ENCODE data around the gene KCNG4. TPM values are rescaled to one million over a fixed set of nuclear protein-coding genes. Genes with fewer than 3 reads are reported as not detected.

The KCNG4 gene
- total RNA-seq, 1 experiment from 2014 or later, result not detected

DNA sequence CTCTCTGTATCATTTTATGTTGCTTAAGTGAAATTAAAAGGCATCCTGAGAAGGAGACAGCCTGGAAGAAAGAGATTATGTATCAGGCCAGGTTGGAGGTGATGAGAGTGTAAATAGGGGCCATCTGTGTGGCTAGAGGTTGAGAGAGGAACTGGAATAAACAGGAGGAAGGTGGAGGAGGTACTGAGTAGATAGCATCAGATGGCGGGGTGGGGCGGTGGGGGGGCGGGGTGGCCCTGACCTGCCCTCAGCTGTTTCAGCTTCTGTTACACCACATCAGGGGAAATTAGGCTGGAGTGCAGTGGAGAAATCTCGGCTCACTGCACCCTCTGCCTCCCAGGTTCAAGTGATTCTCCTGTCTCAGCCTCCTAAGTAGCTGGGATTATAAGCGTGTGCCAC, 6.9 kb upstream of the KCNG4 start:
- no peak for DNase-seq
- Histone ChIP-seq H3K4me1 (ENCODE audit: low read length) (no peaks in the 10 kb centered on the region), H3K79me2 (ENCODE audit: low read length) (no peaks in the 10 kb centered on the region), H4K20me1 (ENCODE audit: insufficient read depth, low read depth, low read length) (no peaks in the 10 kb centered on the region), H2AFZ (ENCODE audit: low read length) (no peak overlapping the region), H3K27me3 (ENCODE audit: low read length) (no peaks in the 10 kb centered on the region), H3K9me2 (replicated peaks; ENCODE audit: insufficient read depth, low read length) (no peaks in the 10 kb centered on the region), H3K36me3 (ENCODE audit: insufficient read depth, low read length) (no peaks in the 10 kb centered on the region), H3K4me3 (ENCODE audit: low read length) (no peak overlapping the region), H3K4me2 (ENCODE audit: low read depth, low read length, poor library complexity, severe bottlenecking) (no peak overlapping the region), H3K9me3 (ENCODE audit: low read length) (peaks cover 3% of the 10 kb centered on the region; the same call in 1 of the 2 replicates), H3K27ac (ENCODE audit: low read length) (no peak overlapping the region), H3K9ac (ENCODE audit: low read length) (no peak overlapping the region)

DNA sequence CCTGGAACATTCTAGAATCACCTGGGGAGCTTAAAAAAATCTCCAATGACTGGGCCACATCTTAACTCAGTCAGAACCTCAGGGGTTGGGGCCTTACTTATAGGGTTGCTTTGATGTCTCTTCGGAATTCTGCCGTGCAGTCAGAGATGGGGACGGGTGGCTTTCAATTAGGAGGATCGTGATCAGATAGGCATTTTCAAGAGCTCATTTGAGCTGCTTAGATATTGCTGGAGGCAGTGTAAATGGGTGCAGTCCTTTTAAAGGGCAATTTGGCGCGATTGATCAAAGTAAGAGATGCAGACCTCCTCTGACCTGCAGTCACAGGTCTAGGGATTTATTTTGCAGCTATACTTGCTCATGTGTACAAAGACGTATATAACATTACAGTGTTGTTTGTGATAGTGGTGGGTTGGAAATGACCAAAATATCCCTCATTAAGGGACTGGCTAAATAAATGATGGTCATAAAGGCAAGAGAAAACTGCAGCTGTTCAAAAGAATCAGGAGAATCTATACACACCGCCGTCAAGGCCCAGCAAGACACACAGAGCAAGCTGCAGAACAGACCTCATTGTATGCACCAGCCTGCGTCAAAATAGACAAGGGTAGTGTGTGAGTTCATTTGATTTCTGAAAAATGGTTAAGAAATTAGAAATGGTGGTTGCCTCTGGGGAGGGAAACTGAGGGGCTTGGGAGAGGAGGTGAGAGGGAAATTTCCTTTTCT, 6.3 kb upstream of the KCNG4 start:
- no peak overlapping the region for H3K9ac ChIP-seq (ENCODE audit: low read length)
- peaks cover 3% of the 10 kb centered on the region; the same call in 1 of the 2 replicates for H3K9me3 ChIP-seq (ENCODE audit: low read length)
- DNase-seq, result no peak
- no peak overlapping the region for H3K4me3 ChIP-seq (ENCODE audit: low read length)
- no peaks in the 10 kb centered on the region for H4K20me1 ChIP-seq (ENCODE audit: insufficient read depth, low read depth, low read length)
- no peaks in the 10 kb centered on the region for H3K27me3 ChIP-seq (ENCODE audit: low read length)
- H3K4me1 ChIP-seq (ENCODE audit: low read length), result no peaks in the 10 kb centered on the region
- no peaks in the 10 kb centered on the region for H3K79me2 ChIP-seq (ENCODE audit: low read length)
- no peak overlapping the region for H3K27ac ChIP-seq (ENCODE audit: low read length)
- H3K9me2 ChIP-seq (replicated peaks; ENCODE audit: insufficient read depth, low read length), result no peaks in the 10 kb centered on the region
- H3K4me2 ChIP-seq (ENCODE audit: low read depth, low read length, poor library complexity, severe bottlenecking), result no peak overlapping the region
- no peaks in the 10 kb centered on the region for H3K36me3 ChIP-seq (ENCODE audit: insufficient read depth, low read length)
- H2AFZ ChIP-seq (ENCODE audit: low read length), result no peak overlapping the region

DNA sequence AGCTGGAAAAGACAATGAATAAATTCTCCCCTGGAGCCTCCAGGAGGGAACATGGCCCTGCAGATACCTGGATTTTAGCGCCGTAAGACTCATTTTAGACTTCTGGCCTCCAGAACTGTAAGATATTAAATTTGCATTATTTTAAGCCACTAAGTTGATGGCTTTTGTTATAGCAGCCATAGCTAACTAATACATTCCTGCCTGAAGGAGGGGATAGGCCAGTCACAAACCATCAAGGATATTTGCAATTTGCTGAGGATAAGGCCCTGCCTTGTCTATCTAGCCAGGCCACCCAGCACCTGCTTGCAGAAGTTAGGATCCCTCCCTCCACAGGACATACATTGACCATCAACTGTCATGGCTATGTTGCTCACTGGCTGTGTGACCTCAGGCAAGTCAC, 4.9 kb upstream of the KCNG4 start:
- Histone ChIP-seq H4K20me1 (ENCODE audit: insufficient read depth, low read depth, low read length) (no peaks in the 10 kb centered on the region), H3K9ac (ENCODE audit: low read length) (no peak overlapping the region), H3K4me3 (ENCODE audit: low read length) (no peak overlapping the region), H2AFZ (ENCODE audit: low read length) (no peak overlapping the region), H3K27ac (ENCODE audit: low read length) (no peak overlapping the region), H3K4me2 (ENCODE audit: low read depth, low read length, poor library complexity, severe bottlenecking) (no peak overlapping the region), H3K79me2 (ENCODE audit: low read length) (no peaks in the 10 kb centered on the region), H3K4me1 (ENCODE audit: low read length) (no peaks in the 10 kb centered on the region), H3K9me3 (ENCODE audit: low read length) (peaks cover 3% of the 10 kb centered on the region; the same call in 1 of the 2 replicates), H3K27me3 (ENCODE audit: low read length) (no peaks in the 10 kb centered on the region), H3K9me2 (replicated peaks; ENCODE audit: insufficient read depth, low read length) (no peaks in the 10 kb centered on the region), H3K36me3 (ENCODE audit: insufficient read depth, low read length) (no peaks in the 10 kb centered on the region)
- DNase-seq, result no peak

DNA sequence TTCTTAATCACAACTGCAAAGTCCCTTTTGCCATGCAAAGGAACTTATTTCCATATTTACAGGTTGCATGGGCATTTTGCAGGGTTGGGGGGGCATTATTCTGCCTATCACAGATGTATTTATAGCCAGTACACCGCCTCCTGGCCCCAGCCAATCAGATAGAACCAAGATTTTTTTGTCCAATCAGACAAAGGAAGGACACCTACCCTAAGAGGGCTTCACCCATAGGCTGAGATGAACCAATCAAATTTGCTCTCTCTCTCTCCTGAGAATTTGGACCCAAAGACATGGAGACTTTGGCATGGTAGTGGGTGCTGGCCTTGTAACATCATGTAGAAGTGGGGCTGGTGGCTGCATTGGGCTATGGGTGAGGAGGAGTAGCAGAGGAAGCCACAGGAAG, 3.9 kb upstream of the KCNG4 start:
- Histone ChIP-seq H3K4me3 (ENCODE audit: low read length) (no peak overlapping the region), H2AFZ (ENCODE audit: low read length) (no peak overlapping the region)
- DNase-seq, result peak; percentile 65

DNA sequence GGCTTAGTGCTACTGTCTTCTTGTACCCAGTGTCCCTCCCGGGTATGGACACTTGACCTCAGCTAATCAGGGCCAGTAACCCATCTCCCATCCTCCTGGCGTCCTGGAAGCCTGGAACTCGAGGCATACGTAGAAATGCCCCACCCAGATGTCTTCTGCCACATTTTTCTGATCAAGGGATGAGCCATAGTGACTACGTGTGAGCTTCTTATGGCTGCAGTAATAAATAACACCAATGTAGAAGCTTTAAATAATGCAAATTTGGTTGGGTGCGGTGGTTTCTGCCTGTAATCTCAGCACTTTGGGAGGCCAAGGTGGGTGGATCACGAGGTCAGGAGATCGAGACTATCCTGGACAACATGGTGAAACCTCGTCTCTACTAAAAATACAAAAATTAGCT, 3.0 kb upstream of the KCNG4 start:
- Histone ChIP-seq H4K20me1 (ENCODE audit: insufficient read depth, low read depth, low read length) (no peaks in the 10 kb centered on the region), H3K27me3 (ENCODE audit: low read length) (no peaks in the 10 kb centered on the region), H3K36me3 (ENCODE audit: insufficient read depth, low read length) (no peaks in the 10 kb centered on the region), H3K4me1 (ENCODE audit: low read length) (no peaks in the 10 kb centered on the region), H3K4me2 (ENCODE audit: low read depth, low read length, poor library complexity, severe bottlenecking) (no peak overlapping the region), H3K9me3 (ENCODE audit: low read length) (peaks cover 3% of the 10 kb centered on the region; the same call in 1 of the 2 replicates), H3K9me2 (replicated peaks; ENCODE audit: insufficient read depth, low read length) (no peaks in the 10 kb centered on the region), H2AFZ (ENCODE audit: low read length) (no peak overlapping the region), H3K9ac (ENCODE audit: low read length) (no peak overlapping the region), H3K27ac (ENCODE audit: low read length) (no peak overlapping the region), H3K79me2 (ENCODE audit: low read length) (no peaks in the 10 kb centered on the region), H3K4me3 (ENCODE audit: low read length) (no peak overlapping the region)
- DNase-seq, result no peak

More for the DNA sequence above, 3.9 kb upstream of the KCNG4 start:
- Histone ChIP-seq H3K36me3 (ENCODE audit: insufficient read depth, low read length) (no peaks in the 10 kb centered on the region), H3K9me2 (replicated peaks; ENCODE audit: insufficient read depth, low read length) (no peaks in the 10 kb centered on the region), H3K9ac (ENCODE audit: low read length) (no peak overlapping the region), H3K9me3 (ENCODE audit: low read length) (peaks cover 3% of the 10 kb centered on the region; the same call in 1 of the 2 replicates), H3K79me2 (ENCODE audit: low read length) (no peaks in the 10 kb centered on the region), H3K4me1 (ENCODE audit: low read length) (no peaks in the 10 kb centered on the region), H4K20me1 (ENCODE audit: insufficient read depth, low read depth, low read length) (no peaks in the 10 kb centered on the region), H3K27me3 (ENCODE audit: low read length) (no peaks in the 10 kb centered on the region), H3K27ac (ENCODE audit: low read length) (no peak overlapping the region), H3K4me2 (ENCODE audit: low read depth, low read length, poor library complexity, severe bottlenecking) (no peak overlapping the region)

DNA sequence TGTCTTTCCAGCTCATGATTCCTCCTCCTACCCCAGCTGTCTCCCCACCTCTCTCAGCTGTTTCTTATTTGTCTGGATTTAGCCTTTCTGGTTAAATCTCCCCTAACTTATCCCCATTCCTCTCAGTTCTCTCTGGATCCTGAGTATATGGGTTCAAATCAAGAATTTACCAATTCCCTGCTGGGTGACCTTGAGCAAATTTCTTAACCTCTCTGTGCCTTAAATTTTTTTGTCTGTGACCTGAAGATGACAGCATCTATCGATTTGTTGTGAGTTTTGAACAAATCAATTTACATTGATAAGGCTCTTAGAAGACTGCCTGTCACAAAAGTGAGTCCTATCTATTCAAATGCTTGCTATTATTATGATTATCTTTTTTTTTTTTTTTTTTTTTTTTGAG, 2.0 kb upstream of the KCNG4 start:
- no peak overlapping the region for H2AFZ ChIP-seq (ENCODE audit: low read length)
- H4K20me1 ChIP-seq (ENCODE audit: insufficient read depth, low read depth, low read length), result no peaks in the 10 kb centered on the region
- no peak overlapping the region for H3K27ac ChIP-seq (ENCODE audit: low read length)
- H3K9me3 ChIP-seq (ENCODE audit: low read length), result peaks cover 3% of the 10 kb centered on the region; the same call in 1 of the 2 replicates
- H3K27me3 ChIP-seq (ENCODE audit: low read length), result no peaks in the 10 kb centered on the region
- H3K4me2 ChIP-seq (ENCODE audit: low read depth, low read length, poor library complexity, severe bottlenecking), result no peak overlapping the region
- H3K36me3 ChIP-seq (ENCODE audit: insufficient read depth, low read length), result no peaks in the 10 kb centered on the region
- DNase-seq, result no peak
- no peak overlapping the region for H3K9ac ChIP-seq (ENCODE audit: low read length)
- H3K4me1 ChIP-seq (ENCODE audit: low read length), result no peaks in the 10 kb centered on the region
- no peaks in the 10 kb centered on the region for H3K9me2 ChIP-seq (replicated peaks; ENCODE audit: insufficient read depth, low read length)
- no peaks in the 10 kb centered on the region for H3K79me2 ChIP-seq (ENCODE audit: low read length)
- H3K4me3 ChIP-seq (ENCODE audit: low read length), result no peak overlapping the region

DNA sequence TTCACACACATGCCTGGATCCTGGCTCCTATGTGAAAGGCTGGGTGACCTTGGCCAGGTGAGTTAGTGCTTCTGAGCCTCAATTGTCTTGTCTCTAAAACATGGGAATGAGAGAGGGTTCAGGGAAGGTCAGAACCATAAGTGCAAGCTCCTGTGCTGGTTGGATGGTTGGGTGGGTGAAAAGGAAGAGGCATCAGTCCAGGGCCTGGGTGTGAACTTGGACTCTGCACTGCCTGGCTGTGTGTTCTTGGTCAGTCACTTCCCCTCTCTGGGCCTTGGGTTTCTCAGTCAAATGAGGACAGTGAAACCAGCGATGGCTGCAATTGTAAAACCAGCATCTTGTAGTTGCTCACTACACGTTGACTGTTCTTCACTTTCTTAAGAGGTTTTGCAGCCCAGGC, 643 bp upstream of the KCNG4 start:
- H3K79me2 ChIP-seq (ENCODE audit: low read length), result no peaks in the 10 kb centered on the region
- H3K4me1 ChIP-seq (ENCODE audit: low read length), result no peaks in the 10 kb centered on the region
- H3K9me2 ChIP-seq (replicated peaks; ENCODE audit: insufficient read depth, low read length), result no peaks in the 10 kb centered on the region
- H3K4me2 ChIP-seq (ENCODE audit: low read depth, low read length, poor library complexity, severe bottlenecking), result no peak overlapping the region
- no peak overlapping the region for H2AFZ ChIP-seq (ENCODE audit: low read length)
- H3K9me3 ChIP-seq (ENCODE audit: low read length), result peaks cover 3% of the 10 kb centered on the region; the same call in 1 of the 2 replicates
- H3K4me3 ChIP-seq (ENCODE audit: low read length), result no peak overlapping the region
- H3K36me3 ChIP-seq (ENCODE audit: insufficient read depth, low read length), result no peaks in the 10 kb centered on the region
- no peaks in the 10 kb centered on the region for H4K20me1 ChIP-seq (ENCODE audit: insufficient read depth, low read depth, low read length)
- DNase-seq, result no peak
- no peaks in the 10 kb centered on the region for H3K27me3 ChIP-seq (ENCODE audit: low read length)
- no peak overlapping the region for H3K27ac ChIP-seq (ENCODE audit: low read length)
- no peak overlapping the region for H3K9ac ChIP-seq (ENCODE audit: low read length)

DNA sequence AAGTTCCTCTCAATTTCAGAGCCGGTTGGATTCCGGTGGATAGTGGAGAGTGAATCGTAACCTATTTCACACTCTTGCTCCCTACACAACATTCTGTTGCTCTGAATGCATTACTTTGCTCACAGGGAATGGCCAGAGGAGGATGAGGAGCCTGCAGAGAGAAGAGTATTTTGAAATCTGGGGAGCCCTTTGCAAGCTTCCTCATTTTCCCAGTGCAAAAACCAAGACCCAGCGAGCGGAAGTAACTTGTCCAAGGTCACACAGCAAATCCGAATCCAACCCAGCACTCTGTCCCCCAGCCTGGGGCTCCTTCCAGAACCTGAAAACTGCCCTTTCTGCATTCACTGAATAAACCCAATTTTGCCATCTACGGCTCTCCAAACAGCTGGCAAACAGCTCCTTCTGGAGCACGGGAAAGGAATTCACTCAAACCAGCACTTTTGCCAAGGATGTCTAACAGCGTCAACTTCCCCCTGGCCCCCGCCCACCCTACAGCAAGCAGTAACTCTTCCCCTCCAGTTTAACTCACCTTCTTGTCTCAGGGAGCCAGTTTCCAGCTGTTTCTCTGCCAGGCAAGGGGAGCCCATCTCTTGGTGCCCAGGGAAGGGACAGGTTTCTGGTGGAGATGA, 557 bp downstream of the KCNG4 start:
- no peaks in the 10 kb centered on the region for H3K9me2 ChIP-seq (replicated peaks; ENCODE audit: insufficient read depth, low read length)
- no peak overlapping the region for H3K4me2 ChIP-seq (ENCODE audit: low read depth, low read length, poor library complexity, severe bottlenecking)
- no peaks in the 10 kb centered on the region for H3K4me1 ChIP-seq (ENCODE audit: low read length)
- no peaks in the 10 kb centered on the region for H3K79me2 ChIP-seq (ENCODE audit: low read length)
- no peak overlapping the region for H3K27ac ChIP-seq (ENCODE audit: low read length)
- H4K20me1 ChIP-seq (ENCODE audit: insufficient read depth, low read depth, low read length), result no peaks in the 10 kb centered on the region
- DNase-seq, result no peak
- H3K36me3 ChIP-seq (ENCODE audit: insufficient read depth, low read length), result no peaks in the 10 kb centered on the region
- H3K9ac ChIP-seq (ENCODE audit: low read length), result no peak overlapping the region
- peaks cover 3% of the 10 kb centered on the region; the same call in 1 of the 2 replicates for H3K9me3 ChIP-seq (ENCODE audit: low read length)
- no peak overlapping the region for H3K4me3 ChIP-seq (ENCODE audit: low read length)
- H2AFZ ChIP-seq (ENCODE audit: low read length), result no peak overlapping the region
- no peaks in the 10 kb centered on the region for H3K27me3 ChIP-seq (ENCODE audit: low read length)

All from Karpas-422 (cell line).